ENCODE results near the gene SELL. TPM values are rescaled to one million over a fixed set of nuclear protein-coding genes. Genes with fewer than 3 reads are reported as not detected.
"Not testable (repeated sequence)": the region's sequence is repeated elsewhere in the genome, so short reads cannot be mapped to it uniquely, and the experiment has no call there.

SELL gene
- total RNA-seq: 5.6 TPM

DNA sequence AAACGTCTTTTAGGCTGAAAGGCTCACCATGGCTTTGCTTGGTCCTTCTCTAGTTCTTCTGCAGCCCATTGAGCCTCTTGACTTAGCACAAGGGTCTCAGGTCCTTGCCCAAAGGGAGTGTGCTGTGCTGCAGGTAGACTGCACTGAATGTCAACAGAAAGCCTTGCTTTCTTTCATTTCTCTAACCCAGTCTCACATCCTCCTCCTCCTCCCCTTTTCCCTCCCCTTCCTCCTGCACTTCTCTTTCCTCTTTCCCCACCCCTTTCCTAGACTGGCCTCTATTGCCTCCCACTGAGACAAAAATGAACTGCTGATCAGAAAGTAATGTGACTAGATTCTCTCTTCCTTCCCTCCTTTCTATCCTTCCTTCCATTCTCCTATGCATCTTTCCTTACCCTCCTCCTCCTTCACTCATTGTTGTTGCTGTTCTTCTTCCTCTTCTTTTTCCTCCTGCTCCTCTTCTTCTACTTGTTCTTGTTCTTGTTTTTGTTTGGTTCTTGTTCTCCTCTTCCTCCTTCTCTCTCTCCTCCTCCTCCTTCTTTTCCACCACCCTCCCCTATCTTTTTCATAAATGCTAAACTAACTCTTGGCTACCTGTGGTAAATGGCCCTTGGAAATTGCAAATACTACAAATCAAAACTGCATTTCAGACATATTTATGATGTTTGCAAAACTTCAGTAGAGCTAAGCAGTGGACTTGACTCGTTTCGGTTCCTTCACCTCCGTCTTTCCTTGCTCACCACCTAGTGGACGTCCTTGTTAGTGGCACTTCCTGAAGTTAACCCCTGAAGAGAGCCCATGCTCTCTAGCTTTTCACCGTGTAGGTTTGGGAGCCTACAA is at the start of gene SELL:
TSS of gene SELL (minus strand) at position 152 of the 840 bp plus-strand sequence. CDS start at position 30, 122 bp downstream.
- peak; percentile 72 for DNase-seq (ENCODE audit: low spot score)

DNA sequence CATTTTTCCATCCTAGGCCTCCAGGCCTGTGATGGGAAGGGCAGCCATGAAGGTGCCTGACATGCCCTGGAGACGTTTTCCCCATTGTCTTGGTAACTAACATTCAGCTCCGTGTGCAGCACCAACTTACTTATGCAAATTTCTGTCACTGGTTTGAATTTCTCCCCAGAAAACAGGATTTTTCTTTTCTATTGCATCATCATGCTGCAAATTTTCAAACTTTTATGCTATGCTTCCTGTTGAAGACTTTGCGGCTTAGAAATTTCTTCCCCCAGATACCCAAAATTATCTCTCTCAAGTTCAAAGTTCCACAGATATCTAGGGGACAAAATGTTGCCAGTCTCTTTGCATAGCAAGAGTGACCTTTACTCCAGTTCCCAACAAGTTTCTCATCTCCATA is 47.6 kb upstream of the SELL start:
- no peak for DNase-seq (ENCODE audit: low spot score)

DNA sequence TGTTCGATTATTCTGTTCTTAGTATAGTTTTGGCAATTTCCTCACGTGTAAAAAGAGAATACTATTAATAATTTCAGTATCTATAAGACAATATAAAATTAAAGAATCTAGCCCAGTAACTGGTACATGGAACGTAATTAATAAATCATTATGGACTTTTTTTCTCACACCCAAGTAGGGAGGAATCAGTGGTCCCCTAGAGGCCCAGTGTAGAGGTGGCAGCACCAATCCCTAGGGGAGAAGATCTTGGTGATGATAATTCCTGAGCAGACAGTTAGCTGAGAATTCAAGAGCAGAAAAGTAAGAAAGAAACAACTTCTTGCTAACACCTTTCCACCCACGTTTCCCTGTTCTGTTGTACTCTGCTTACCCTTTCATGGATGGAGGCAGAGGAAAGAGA is 42.1 kb upstream of the SELL start:
- DNase-seq (ENCODE audit: low spot score): no peak

DNA sequence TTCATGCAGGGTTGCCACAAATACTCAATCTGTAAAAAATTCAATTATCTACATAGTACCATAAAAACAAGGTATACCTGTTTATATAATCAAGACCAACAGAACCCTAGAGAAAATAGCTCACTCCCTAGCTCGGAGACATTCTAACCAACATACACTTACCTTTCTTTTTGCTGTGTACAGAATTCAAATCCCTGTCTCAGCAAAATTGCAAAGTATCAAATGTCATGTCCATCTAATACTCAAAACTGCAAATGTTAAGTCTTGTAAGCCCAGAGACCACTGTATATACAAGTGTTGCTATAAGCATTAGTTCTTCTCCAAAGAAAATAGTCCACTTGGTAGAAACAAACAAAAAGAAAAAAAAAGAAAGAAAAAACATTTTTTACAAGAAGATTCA is 38.6 kb upstream of the SELL start:
- no peak for DNase-seq (ENCODE audit: low spot score)

DNA sequence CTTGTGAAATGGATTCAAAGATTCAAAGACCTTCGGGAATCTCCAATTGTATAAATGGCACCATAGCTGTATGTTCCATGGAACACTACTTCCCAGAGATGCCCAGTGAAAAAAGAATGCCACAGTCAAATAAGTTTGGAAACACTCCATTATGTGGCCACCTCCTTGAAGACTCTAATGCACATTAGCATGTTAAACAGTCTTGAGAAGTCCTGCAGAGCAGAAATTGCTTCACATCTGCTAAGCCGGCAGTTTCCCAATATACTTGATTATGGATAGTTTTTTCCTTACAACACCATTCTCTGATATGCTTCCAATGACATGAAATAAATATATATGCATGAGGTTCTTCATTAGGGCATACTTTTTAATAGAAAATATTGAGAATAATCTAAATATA is 35.1 kb upstream of the SELL start:
- no peak for DNase-seq (ENCODE audit: low spot score)

DNA sequence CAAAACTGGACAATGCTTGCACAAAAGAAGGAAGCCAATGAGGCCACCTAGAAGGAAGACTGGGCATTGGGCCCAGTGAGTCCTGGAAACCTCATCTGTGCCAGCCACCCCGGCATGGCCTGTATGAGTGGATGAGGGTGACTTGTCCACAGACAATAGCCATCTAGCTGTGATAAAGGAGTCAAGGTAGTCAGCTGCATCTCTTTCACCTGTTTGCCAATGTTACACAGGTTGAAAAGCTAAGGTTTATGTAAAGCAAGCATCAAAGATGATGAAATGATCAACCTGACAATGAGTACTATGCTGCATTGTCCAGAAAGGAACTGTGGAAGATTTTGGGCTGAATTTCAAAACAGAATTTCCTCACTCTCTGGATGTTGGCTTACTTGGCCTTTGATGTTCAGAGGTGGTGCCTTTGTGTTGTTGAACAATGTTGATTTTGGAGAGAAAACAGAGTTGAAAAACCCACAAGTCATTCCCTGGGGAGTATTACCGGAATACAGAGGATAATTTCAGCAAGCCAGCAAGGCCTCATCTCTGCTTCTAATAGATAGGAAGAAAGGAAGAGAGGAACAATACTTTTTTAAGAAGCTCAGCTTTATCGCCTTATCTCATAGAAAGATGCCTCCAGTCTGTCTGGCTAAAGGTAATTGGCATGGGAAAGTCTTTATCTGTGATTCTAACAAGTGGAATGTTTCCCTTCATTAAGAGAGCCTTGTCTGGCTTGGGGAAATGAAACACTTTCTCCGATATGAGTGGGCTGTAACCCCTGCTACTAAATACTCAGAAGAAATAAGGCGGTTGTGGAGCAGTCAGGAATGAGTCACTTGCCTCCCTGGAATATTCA is 33.8 kb upstream of the SELL start:
- no peak for DNase-seq (ENCODE audit: low spot score)

DNA sequence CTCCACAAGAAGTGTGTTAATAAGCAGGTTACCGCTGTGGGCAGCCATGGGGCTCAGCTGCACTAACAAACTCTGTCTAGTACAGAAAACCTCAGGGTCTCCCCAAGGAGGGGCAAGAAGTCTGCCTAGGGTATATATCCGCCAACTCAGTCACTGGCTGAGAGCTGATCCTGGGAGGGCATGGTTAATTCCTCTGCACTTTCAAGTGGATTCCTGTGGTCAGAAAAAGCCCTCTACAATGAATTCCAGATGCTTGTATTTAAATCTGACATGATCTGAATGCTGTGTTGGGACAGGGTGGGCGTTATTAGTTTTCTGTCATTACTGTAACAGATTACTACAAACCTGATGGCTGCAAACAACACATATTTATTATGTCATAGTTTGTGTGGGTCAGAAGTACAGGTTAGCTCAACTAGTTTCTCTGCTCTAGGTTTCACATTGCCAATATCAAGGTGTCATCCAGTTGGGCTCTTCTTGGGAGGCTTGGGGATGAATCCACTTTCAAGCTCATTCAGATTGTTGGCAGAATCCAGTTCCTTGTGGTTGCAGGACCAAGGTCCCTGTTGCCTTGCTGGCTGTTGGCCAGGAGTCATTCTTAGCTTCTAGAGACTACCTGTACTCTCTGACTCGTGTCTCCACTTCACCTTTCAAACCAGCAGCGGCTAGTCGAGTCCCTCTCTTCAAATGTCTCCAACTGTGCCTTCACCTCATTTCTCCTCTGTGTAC is 30.4 kb upstream of the SELL start:
- no peak for DNase-seq (ENCODE audit: low spot score)

DNA sequence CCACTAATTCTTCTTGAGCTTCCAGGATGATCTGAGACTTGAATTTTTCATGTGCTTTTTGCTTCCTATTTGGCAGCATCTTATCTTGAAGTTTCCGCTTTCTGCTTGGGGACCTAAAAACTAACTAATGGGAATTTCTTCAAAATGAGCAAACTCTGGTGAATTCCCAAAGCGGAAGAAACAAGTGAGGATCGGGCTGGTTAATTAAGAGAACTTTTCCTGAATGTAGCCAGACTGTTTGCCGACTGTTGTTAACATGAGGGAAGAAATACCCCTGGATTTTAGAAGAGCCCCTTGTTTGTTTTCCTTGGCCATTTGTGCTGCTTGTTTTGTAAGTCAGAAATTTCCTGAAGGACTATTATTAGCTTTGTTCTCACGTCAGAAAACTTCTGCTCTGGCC is 28.6 kb upstream of the SELL start:
- DNase-seq (ENCODE audit: low spot score): no peak

DNA sequence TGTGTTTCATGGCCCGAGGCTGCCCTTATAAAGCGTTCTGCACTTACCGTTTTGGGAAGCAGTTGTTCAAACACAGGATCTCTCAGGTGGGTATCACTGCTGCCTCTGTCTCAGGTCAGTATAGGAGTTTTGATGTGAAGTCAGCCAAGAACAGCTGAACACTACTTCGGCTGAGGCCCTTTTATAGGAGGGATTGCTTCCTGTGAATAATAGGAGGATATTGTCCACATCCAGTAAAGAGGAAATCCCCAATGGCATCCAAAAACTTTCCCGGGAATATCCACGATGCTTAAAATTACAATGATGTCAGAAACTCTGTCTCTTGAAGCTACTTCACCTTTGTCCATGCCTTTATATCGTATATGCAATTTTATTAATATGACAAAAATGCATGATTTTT is 22.5 kb upstream of the SELL start, which contains the start of gene SELE:
TSS of gene SELE (minus strand) at position 156 of the 400 bp plus-strand sequence. CDS start 467 bp downstream, outside the sequence.
- DNase-seq (ENCODE audit: low spot score): no peak

DNA sequence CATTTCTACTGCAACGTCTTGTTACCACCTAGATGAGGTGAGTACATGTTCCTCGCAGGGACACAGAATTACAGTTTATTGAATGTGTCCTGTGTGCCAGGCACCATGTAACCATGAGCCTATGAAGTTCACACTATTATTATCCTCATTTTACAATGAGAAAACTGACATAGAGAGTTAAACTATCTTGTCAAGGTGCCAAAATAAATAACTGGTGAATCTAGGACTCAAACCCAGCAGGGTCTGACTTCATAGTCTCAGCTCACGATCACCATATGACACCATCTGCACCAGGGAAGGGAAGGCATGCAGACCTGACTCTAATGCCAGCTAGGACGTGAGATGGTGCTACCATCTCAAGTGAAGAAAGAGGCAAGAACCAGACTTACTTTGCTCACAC is 20.0 kb upstream of the SELL start:
- DNase-seq (ENCODE audit: low spot score): no peak

DNA sequence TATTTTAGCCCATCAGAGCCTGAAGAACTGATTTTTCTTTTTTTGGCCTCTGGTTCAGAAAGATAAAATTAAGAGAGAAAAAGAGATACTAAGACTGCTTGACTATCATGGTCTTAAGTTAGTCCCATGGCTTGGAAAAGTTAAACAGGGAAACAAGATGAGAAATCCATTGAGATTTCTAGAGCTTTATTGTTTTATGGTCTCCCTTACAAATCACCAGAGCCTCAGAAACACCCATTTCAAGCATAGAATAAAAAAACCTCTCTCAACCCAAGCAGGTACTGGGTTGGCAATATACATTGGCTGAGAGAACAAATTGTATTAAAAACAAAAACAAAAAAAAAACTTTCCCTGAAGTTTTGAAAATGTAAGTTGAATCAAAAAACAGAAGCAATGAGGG is 18.6 kb upstream of the SELL start:
- no peak for DNase-seq (ENCODE audit: low spot score)

DNA sequence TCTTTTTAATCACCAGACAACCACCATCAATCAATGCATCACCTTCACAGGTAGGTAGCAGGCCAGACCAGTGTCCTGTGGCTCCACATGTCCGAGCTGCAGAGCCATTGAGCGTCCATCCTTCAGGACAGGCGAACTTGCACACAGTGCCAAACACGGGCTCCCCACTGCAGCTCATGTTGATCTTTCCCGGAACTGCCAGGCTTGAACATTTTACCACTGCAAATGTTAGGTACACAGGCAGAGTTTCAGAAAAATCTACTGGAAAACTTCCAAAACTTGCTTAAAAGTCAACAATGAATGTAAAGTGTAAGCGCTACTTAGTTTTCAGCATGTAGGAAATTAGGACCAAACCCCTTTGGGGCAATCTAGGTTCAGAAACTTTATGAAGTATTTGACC is 15.9 kb upstream of the SELL start:
- no peak for DNase-seq (ENCODE audit: low spot score)

DNA sequence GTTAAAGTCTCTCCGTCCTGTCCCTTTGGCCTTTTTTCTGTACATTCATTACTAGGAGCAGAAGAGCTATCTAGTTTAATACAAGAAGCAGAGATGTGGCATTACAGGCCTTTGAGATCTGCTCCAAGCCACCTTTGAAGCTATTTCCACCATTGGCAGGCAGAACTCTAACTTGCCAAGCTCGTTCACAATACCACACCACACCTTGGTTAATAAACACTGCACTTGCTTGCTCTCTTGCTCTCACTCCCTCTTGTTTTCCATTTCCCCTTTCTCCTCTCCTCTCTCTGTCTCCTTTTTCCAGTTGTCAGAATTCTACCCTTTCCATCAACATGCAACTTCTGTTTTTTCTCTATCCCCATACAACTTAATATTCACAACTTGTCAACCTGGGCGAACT is 15.4 kb upstream of the SELL start:
- no peak for DNase-seq (ENCODE audit: low spot score)

DNA sequence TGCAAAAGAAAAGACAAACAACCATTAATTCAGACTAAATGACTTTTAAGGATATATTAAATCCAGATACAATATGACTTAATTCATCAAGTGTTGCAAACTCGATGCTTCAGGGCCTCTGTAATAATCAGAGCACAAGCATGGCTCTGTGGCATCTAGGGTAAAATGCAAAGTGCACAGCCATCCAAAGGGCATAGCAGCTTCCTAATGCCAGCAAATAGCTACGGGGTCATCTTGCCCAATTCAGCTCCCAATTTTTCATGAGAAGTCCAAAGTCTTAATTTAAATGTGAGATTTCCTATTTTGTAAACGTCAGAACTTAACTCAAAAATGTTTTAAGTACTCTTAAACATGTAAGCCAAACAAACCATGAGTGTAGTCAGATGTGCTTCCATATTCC is 14.5 kb upstream of the SELL start:
- no peak for DNase-seq (ENCODE audit: low spot score)

DNA sequence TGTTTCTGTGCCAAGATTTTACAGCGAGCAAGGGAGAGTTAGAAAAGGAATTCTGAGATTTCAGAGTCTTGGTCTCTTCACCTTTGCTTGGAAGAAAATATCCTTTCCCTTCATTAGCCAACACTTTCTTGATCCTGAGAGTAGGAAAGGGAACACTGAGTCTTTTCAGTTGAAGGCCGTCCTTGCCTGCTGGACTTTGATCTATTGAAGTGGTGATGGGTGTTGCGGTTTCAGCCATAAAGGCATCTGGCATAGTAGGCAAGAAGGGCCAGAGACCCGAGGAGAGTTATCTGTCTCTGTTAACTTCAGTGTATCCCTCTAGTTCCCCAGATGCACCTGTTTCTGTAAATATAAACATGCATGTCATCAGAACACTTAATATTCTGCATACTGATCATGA is 12.7 kb upstream of the SELL start:
- DNase-seq (ENCODE audit: low spot score): peak; percentile 15

DNA sequence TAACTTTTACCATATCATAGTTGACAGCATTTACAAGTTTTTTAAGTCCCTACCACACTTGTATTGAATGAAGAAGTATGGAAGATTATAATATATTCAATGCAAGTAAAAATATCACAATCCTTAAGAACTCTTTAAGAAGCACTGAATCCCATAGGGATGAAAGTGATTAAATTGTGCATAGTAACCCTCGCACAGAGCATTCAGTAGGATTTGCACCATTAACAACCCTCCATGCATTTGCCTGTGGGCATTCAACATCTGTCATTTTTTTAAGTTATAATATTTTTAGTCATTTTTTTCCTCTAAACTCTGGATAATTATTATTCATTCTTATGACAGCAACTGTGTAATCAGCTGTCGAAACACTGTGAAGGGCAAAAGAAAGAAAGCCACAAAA is 12.3 kb upstream of the SELL start:
- no peak for DNase-seq (ENCODE audit: low spot score)

DNA sequence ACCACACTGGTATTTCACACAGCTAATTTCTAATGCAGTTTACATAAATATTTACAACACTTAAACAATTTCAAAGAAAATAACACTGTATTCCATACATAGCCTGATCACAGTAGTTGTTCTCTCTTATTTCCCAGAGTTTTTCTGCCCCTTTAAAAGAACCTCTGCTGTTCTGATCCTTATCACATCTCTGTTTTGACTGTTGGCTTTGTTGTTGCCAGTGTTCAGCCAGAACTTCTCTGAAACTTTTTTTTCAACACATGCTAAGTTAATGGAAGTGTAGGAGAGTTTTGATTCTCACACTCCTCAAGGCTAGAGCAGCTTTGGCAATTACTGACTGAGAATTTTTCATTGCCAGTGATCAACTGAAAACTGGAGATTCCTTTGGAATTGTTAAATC is 11.4 kb upstream of the SELL start:
- DNase-seq (ENCODE audit: low spot score): no peak

DNA sequence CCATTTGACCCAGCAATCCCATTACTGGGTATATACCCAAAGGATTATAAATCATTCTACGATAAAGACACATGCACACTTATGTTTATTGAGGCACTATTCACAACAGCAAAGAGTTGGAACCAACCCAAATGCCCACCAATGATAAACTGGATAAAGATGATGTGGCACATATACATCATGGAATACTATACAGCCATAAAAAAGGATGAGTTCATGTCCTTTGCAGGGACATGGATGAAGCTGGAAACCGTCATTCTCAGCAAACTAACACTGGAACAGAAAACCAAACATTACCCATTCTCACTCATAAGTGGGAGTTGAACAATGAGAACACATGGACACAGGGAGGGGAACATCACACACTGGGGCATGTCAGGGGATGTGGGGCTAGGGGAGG is 3.7 kb upstream of the SELL start:
- DNase-seq (ENCODE audit: low spot score): not testable (repeated sequence)

DNA sequence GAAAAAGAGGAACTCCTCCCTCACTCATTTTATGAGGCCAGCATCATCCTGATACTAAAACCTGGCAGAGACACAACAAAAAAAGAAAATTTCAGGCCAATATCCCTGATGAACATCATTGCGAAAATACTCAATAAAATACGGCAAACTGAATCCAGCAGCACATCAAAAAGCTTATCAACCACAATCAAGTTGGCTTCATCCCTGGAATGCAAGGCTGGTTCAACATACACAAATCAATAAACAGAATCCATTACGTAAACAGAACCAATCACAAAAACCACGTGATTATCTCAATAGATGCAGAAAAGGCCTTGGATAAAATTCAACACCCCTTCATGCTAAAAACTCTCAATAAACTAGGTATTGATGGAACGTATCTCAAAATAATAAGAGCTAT is 1.7 kb upstream of the SELL start:
- not testable (repeated sequence) for DNase-seq (ENCODE audit: low spot score)

DNA sequence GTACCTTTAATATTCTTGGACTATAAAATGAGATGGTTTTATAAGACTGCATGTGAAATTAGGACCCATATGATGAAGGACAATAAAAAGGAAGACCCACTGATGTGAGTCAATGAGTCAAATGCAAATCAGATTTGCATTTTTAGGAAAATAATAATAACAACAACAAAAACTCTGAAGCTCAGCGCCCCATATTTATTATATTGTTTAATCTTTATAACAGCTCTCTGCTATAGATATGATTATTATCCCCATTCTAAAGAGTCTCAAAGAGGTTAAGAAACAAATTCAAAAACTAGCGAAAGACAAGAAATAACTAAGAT is 850 bp upstream of the SELL start:
- no peak for DNase-seq (ENCODE audit: low spot score)

DNA sequence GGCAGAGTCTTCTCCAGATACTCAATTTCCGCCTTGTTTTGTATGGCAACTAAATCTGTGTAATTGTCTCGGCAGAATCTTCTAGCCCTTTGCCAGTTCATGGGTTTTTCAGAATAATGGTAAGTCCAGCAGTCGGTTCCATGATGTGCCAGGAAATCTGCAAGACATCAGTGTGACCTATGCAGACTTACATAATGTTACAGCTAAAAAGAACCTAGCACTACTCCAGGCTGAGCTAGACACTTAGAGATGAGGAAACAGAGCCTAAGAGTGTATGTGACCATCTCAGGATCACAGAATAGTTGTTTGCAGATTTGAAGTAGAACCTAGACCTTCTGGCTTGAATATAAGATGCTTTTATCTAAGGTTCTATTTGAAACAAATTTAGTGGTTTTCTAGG is 2.8 kb downstream of the SELL start:
- DNase-seq (ENCODE audit: low spot score): no peak

DNA sequence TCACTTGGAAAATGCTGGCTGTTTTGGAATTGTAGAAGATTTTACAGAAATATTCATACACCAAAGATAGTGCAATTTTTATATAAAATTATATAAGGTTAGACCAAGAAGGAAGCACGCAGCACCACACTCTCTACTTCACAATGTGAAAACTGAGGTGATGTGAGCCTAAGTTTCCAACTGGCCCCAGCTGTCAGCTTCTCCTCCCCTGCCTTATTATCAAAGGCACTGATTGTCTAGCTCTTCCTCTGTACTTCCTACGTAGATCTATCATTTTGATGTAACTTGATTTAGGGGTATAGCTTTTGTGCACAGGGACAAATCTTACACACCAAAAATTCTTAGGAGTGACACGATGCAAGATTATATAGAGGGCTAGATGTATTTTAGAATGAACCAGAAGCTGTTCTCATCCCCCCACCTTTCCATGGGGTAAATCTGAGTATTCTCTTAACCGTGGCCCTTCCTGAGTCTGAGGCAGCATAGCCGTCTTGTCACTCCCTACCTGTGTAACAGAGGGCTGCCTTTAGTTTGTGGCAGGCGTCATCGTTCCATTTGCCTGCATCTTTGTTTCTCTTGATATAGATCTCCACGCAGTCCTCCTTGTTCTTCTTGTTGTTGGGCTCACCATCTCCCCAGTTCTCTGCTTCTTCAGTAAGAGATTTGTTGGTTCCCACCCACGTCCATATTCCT is 3.4 kb downstream of the SELL start:
- no peak for DNase-seq (ENCODE audit: low spot score)
